OCI-LY7 (cell line): ENCODE data around the gene GLB1L3. TPM values are rescaled to one million over a fixed set of nuclear protein-coding genes. Genes with fewer than 3 reads are reported as not detected.
"Not testable (repeated sequence)": the region's sequence is repeated elsewhere in the genome, so short reads cannot be mapped to it uniquely, and the experiment has no call there.

ENCODE experiments used
- BruUV-seq: library from RNA; stranded (reverse); fragments of 400-500 nt; replicated peaks from 2 replicates; lab custom pipeline; 2021; lab: Mats Ljungman, UMichigan
- CTCF ChIA-PET: fragments of 300-600 bp; sonication (Branson Sonifier 250); formaldehyde crosslinking; loops from one replicate; lab custom pipeline; 2022; ENCODE audit warnings: antibody characterized with exemption; ENCODE audit not compliant: unreplicated experiment; lab: Charles Lee
- POLR2A ChIA-PET: fragments of 300-600 bp; sonication (Branson Sonifier 250); formaldehyde crosslinking; loops from one replicate; lab custom pipeline; 2022; ENCODE audit warnings: antibody characterized with exemption; lab: Charles Lee
- DNase-seq: peaks from one replicate; pipeline ENCODE4 v3.0.0-alpha.2; 2015; ENCODE audit warnings: low spot score
- H2AFZ ChIP-seq: fragments of 200-600 bp; sonication (generic), shearing (Covaris generic); 2 replicates; pipeline ENCODE4 v1.6.1; 2014; ENCODE audit warnings: mild to moderate bottlenecking, antibody characterized with exemption, low read length, moderate library complexity
- H3K27ac ChIP-seq: fragments of 200-600 bp; sonication (generic); 2 replicates; pipeline ENCODE4 v1.5.1; 2014; ENCODE audit warnings: mixed run types, low read depth, mild to moderate bottlenecking, moderate library complexity, low read length, inconsistent platforms; ENCODE audit not compliant: poor library complexity, severe bottlenecking
- H3K36me3 ChIP-seq: fragments of 200-600 bp; sonication (generic); 2 replicates; pipeline ENCODE4 v1.6.1; 2014; ENCODE audit warnings: mild to moderate bottlenecking, antibody characterized with exemption, low read length, moderate library complexity, mixed read lengths; ENCODE audit not compliant: insufficient read depth
- H3K4me1 ChIP-seq: fragments of 200-600 bp; sonication (generic); 2 replicates; pipeline ENCODE4 v1.5.1; 2014; ENCODE audit warnings: mild to moderate bottlenecking, low read length; ENCODE audit not compliant: insufficient read depth, poor library complexity, severe bottlenecking
- H3K4me2 ChIP-seq: fragments of 200-600 bp; sonication (generic); 2 replicates; pipeline ENCODE4 v1.6.1; 2014; ENCODE audit warnings: mild to moderate bottlenecking, low read length
- H3K4me3 ChIP-seq: fragments of 200-600 bp; sonication (generic); 2 replicates; pipeline ENCODE4 v1.5.1; 2014; ENCODE audit warnings: mild to moderate bottlenecking, low read depth, low read length; ENCODE audit not compliant: poor library complexity, severe bottlenecking
- H3K79me2 ChIP-seq: fragments of 200-600 bp; sonication (generic); 2 replicates; pipeline ENCODE4 v1.6.1; 2016; ENCODE audit warnings: low read depth, mild to moderate bottlenecking, low read length, moderate library complexity, mixed read lengths; ENCODE audit not compliant: insufficient read depth
- H3K9me2 ChIP-seq: fragments of 200-600 bp; sonication (generic); 2 replicates; pipeline ENCODE4 v1.6.1; 2016; ENCODE audit warnings: mild to moderate bottlenecking, low read length, mixed read lengths; ENCODE audit not compliant: insufficient read depth
- H3K9me3 ChIP-seq: fragments of 200-600 bp; sonication (generic); 2 replicates; pipeline ENCODE4 v1.6.1; 2014; ENCODE audit warnings: mild to moderate bottlenecking, mixed run types, low read length, mixed read lengths
- H4K20me1 ChIP-seq: fragments of 200-600 bp; sonication (generic); 2 replicates; pipeline ENCODE4 v1.6.1; 2014; ENCODE audit warnings: mild to moderate bottlenecking, antibody characterized with exemption, low read length, moderate library complexity, mixed read lengths; ENCODE audit not compliant: insufficient read depth
- CTCF ChIP-seq: fragments of 200-600 bp; sonication (generic); conservative IDR thresholded peaks from 2 replicates; pipeline ENCODE4 v1.5.1; 2014; ENCODE audit warnings: mild to moderate bottlenecking, antibody characterized with exemption, low read length, moderate library complexity, mixed read lengths
- EZH2phosphoT487 ChIP-seq: fragments of 200-600 bp; sonication (generic); IDR thresholded peaks from 2 replicates; pipeline ENCODE4 v1.6.1; 2018; ENCODE audit warnings: low read depth, borderline replicate concordance, mild to moderate bottlenecking, mixed run types, antibody characterized with exemption, low read length, moderate library complexity, mixed read lengths
- intact Hi-C: fragments of 100-400 bp; cut with micrococcal nuclease; formaldehyde crosslinking; loops from one replicate; pipeline ENCODE4 v1.10.0; 2022; ENCODE audit not compliant: unreplicated experiment
- total RNA-seq, 2 experiments: library from RNA; depleted of rRNA in 1 of 2; stranded (reverse); fragments of >200 nt in 1 of 2; shearing (Covaris generic) in 1 of 2; gene quantifications; 2 replicates each; pipeline ENCODE4 v1.2.3, GENCODE V29; 2014 to 2022

The GLB1L3 gene
- total RNA-seq, 2 experiments from 2014 or later: not detected

DNA sequence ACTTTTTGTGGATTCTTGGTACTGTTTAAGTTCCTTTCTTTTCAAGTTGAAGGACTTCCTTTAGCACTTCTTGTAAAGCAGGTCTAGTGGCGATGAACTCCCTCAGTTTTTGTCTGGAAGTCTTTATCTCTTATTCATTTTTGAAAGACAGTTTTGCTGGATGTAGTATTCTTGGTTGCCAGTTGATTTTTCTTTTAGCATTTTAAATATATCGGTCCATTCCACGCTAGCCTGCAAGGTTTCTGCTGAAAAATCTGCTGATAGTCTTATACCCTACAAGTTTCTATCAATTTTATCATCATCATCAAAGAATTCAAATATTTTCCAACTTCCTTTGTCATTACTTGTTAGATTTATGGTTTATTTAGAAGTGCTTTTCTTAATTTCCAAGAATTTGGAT, 40.9 kb downstream of the GLB1L3 start:
- Histone ChIP-seq H3K9me3 (no peaks in the 10 kb centered on the region), H2AFZ (no peak overlapping the region), H3K4me3 (no peak overlapping the region), H3K9me2 (no peaks in the 10 kb centered on the region), H4K20me1 (no peaks in the 10 kb centered on the region), H3K79me2 (no peaks in the 10 kb centered on the region), H3K4me2 (no peak overlapping the region), H3K4me1 (no peaks in the 10 kb centered on the region), H3K27ac (no peak overlapping the region), H3K36me3 (no peaks in the 10 kb centered on the region)
- no peak for TF ChIP-seq CTCF
- no peak for TF ChIP-seq EZH2phosphoT487
- DNase-seq: no peak
- POLR2A ChIA-PET: no interaction called here
- BruUV-seq: no TSS peak
- CTCF ChIA-PET: no interaction called here
- intact Hi-C loops: no loop called here

DNA sequence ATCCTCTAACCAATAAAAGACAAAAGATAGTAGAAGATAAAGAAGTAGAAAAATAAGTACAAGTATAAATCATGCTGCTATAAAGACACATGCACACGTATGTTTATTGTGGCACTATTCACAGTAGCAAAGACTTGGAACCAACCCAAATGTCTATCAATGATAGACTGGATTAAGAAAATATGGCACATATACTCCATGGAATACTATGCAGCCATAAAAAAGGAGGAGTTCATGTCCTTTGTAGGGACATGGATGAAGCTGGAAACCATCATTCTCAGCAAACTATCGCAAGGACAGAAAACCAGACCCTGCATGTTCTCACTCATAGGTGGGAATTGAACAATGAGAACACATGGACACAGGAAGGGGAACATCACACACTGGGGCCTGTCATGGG, 45.2 kb downstream of the GLB1L3 start:
- H3K4me3 ChIP-seq, H3K36me3 ChIP-seq, H3K9me2 ChIP-seq, CTCF ChIA-PET, H3K4me2 ChIP-seq, intact Hi-C loops, BruUV-seq, H4K20me1 ChIP-seq, H3K27ac ChIP-seq, POLR2A ChIA-PET, H3K9me3 ChIP-seq, H2AFZ ChIP-seq, H3K79me2 ChIP-seq, DNase-seq, H3K4me1 ChIP-seq: not testable (repeated sequence)

GRCh38 chr11:134322553-134322952, 46.4 kb downstream of the GLB1L3 start:
- TF ChIP-seq CTCF (no peak), EZH2phosphoT487 (no peak)
- no peak overlapping the region for H3K4me2 ChIP-seq

More at GRCh38 chr11:134322553-134322952, 46.4 kb downstream of the GLB1L3 start:
- Histone ChIP-seq H3K9me3 (no peaks in the 10 kb centered on the region), H3K79me2 (no peaks in the 10 kb centered on the region), H3K9me2 (no peaks in the 10 kb centered on the region), H3K27ac (no peak overlapping the region), H4K20me1 (no peaks in the 10 kb centered on the region), H3K36me3 (no peaks in the 10 kb centered on the region), H2AFZ (no peak overlapping the region), H3K4me3 (no peak overlapping the region), H3K4me1 (no peaks in the 10 kb centered on the region)
- ChIA-PET POLR2A (no interaction called here), CTCF (no interaction called here)
- intact Hi-C loops: no loop called here
- no TSS peak for BruUV-seq
- DNase-seq: no peak
